Parathyroid adenoma (tissue), 2 donors: ENCODE results near the gene CMTM5.
"Not testable (repeated sequence)": the region's sequence is repeated elsewhere in the genome, so short reads cannot be mapped to it uniquely, and the experiment has no call there.

Experiments
- H2AFZ ChIP-seq: fragments of 300-600 bp; sonication (generic); one replicate; pipeline ENCODE4 v1.7.0; 2017; ENCODE audit warnings: antibody characterized with exemption, mild to moderate bottlenecking
- H3K27ac ChIP-seq: fragments of 300-600 bp; sonication (generic); one replicate; pipeline ENCODE4 v1.7.0; 2017
- H3K27me3 ChIP-seq: fragments of 300-600 bp; sonication (generic); one replicate; pipeline ENCODE4 v1.7.0; 2017; ENCODE audit warnings: low read length; ENCODE audit not compliant: control insufficient read depth, insufficient read depth
- H3K36me3 ChIP-seq: fragments of 300-600 bp; sonication (generic); one replicate; pipeline ENCODE4 v1.7.0; 2017; ENCODE audit warnings: low read length; ENCODE audit not compliant: control insufficient read depth, insufficient read depth
- H3K4me1 ChIP-seq: fragments of 300-600 bp; sonication (generic); one replicate; pipeline ENCODE4 v1.7.0; 2017; ENCODE audit warnings: control low read depth
- H3K4me2 ChIP-seq: fragments of 300-600 bp; sonication (generic); one replicate; pipeline ENCODE4 v1.7.0; 2017; ENCODE audit warnings: low read length
- H3K4me3 ChIP-seq: fragments of 300-600 bp; sonication (generic); one replicate; pipeline ENCODE4 v1.7.0; 2017; ENCODE audit warnings: low read depth, low read length
- H3K79me2 ChIP-seq: fragments of 300-600 bp; sonication (generic); one replicate; pipeline ENCODE4 v1.7.0; 2017; ENCODE audit warnings: control low read depth
- H3K9ac ChIP-seq: fragments of 300-600 bp; sonication (generic); one replicate; pipeline ENCODE4 v1.7.0; 2017; ENCODE audit warnings: mild to moderate bottlenecking
- H3K9me3 ChIP-seq: fragments of 300-600 bp; sonication (generic); one replicate; pipeline ENCODE4 v1.7.0; 2017; ENCODE audit warnings: low read length; ENCODE audit not compliant: control insufficient read depth
- CTCF ChIP-seq: fragments of 300-600 bp; sonication (generic); IDR thresholded peaks from one replicate; pipeline ENCODE4 v1.7.0; 2017; ENCODE audit warnings: antibody characterized with exemption, mild to moderate bottlenecking
- donor health status: primary hyperparathyroidism.

The CMTM5 gene

GRCh38 chr14:23384364-23385080, 7.7 kb downstream of the CMTM5 start:
- Histone ChIP-seq H3K4me2 (no peak overlapping the region), H3K27me3 (no peaks in the 10 kb centered on the region), H3K9me3 (no peaks in the 10 kb centered on the region), H3K36me3 (no peaks in the 10 kb centered on the region), H3K4me3 (no peak overlapping the region), H3K27ac (no peak overlapping the region), H3K9ac (no peak overlapping the region), H3K79me2 (no peaks in the 10 kb centered on the region), H3K4me1 (no peaks in the 10 kb centered on the region), H2AFZ (no peak overlapping the region)
- no peak for TF ChIP-seq CTCF

- TF ChIP-seq CTCF = no peak
- Histone ChIP-seq H2AFZ (no peak overlapping the region), H3K27ac (no peak overlapping the region), H3K9me3 (no peaks in the 10 kb centered on the region), H3K9ac (no peak overlapping the region), H3K4me1 (no peaks in the 10 kb centered on the region), H3K4me2 (no peak overlapping the region), H3K27me3 (no peaks in the 10 kb centered on the region), H3K36me3 (no peaks in the 10 kb centered on the region), H3K4me3 (no peak overlapping the region), H3K79me2 (no peaks in the 10 kb centered on the region)
Observed at GRCh38 chr14:23385244-23385641, 8.4 kb downstream of the CMTM5 start.

- Histone ChIP-seq H3K4me1 (no peaks in the 10 kb centered on the region), H3K9me3 (no peaks in the 10 kb centered on the region), H3K79me2 (no peaks in the 10 kb centered on the region), H3K36me3 (no peaks in the 10 kb centered on the region), H3K4me3 (no peak overlapping the region), H3K9ac (no peak overlapping the region), H2AFZ (no peak overlapping the region), H3K4me2 (no peak overlapping the region), H3K27me3 (no peaks in the 10 kb centered on the region), H3K27ac (no peak overlapping the region)
- no peak for TF ChIP-seq CTCF
Observed at GRCh38 chr14:23385642-23386265, 8.9 kb downstream of the CMTM5 start.

GRCh38 chr14:23386266-23386657, 9.4 kb downstream of the CMTM5 start:
- not testable (repeated sequence) for H3K9me3 ChIP-seq, H3K4me1 ChIP-seq, H3K27ac ChIP-seq, H3K27me3 ChIP-seq, H3K4me3 ChIP-seq, H3K4me2 ChIP-seq, H2AFZ ChIP-seq, H3K36me3 ChIP-seq, H3K9ac ChIP-seq, H3K79me2 ChIP-seq

- H3K36me3 ChIP-seq = no peaks in the 10 kb centered on the region
- no peak overlapping the region for H3K4me3 ChIP-seq
- no peak overlapping the region for H3K9ac ChIP-seq
- no peak overlapping the region for H2AFZ ChIP-seq
- no peaks in the 10 kb centered on the region for H3K9me3 ChIP-seq
- no peak overlapping the region for H3K27ac ChIP-seq
- no peaks in the 10 kb centered on the region for H3K4me1 ChIP-seq
- H3K27me3 ChIP-seq = no peaks in the 10 kb centered on the region
- no peaks in the 10 kb centered on the region for H3K79me2 ChIP-seq
- no peak for TF ChIP-seq CTCF
- no peak overlapping the region for H3K4me2 ChIP-seq
Observed at GRCh38 chr14:23386999-23387398, 10.2 kb downstream of the CMTM5 start.
